HEK293T (cell line): ENCODE data around the gene OR52N4.

Experiments used
- CTCF ChIA-PET: fragments of 350-600 bp; formaldehyde crosslinking; extraction: SDS; loops from one replicate; lab custom pipeline; 2021; ENCODE audit warnings: antibody characterized with exemption, inconsistent platforms; lab: Yijun Ruan, JAX
- POLR2A ChIA-PET: fragments of 350-600 bp; formaldehyde crosslinking; extraction: SDS; loops from one replicate; lab custom pipeline; 2020; ENCODE audit warnings: antibody characterized with exemption, inconsistent platforms; lab: Yijun Ruan, JAX
- DNase-seq: peaks from one replicate; pipeline ENCODE4 v3.0.0; 2012; ENCODE audit warnings: mixed read lengths; ENCODE audit errors: extremely low spot score
- ARNT ChIP-seq: fragments of 450-650 bp; IDR thresholded peaks from 2 replicates; pipeline ENCODE4 v1.6.1; 2017; ENCODE audit warnings: mild to moderate bottlenecking
- BHLHE40 ChIP-seq: fragments of 450-650 bp; IDR thresholded peaks from 2 replicates; pipeline ENCODE4 v1.6.1; 2016; ENCODE audit warnings: mild to moderate bottlenecking, moderate library complexity, borderline replicate concordance
- CTBP1 ChIP-seq: fragments of 450-650 bp; IDR thresholded peaks from 2 replicates; pipeline ENCODE4 v1.6.1; 2016; ENCODE audit warnings: borderline replicate concordance
- ELF4 ChIP-seq: fragments of 450-650 bp; IDR thresholded peaks from 2 replicates; pipeline ENCODE4 v1.6.1; 2017; ENCODE audit warnings: antibody characterized with exemption
- FOXA1 ChIP-seq: fragments of 450-650 bp; IDR thresholded peaks from 2 replicates; pipeline ENCODE4 v1.6.1; 2016; ENCODE audit warnings: mild to moderate bottlenecking
- FOXK2 ChIP-seq: fragments of 450-650 bp; IDR thresholded peaks from 2 replicates; pipeline ENCODE4 v1.6.1; 2016; ENCODE audit warnings: mild to moderate bottlenecking
- FOXM1 ChIP-seq: fragments of 450-650 bp; IDR thresholded peaks from 2 replicates; pipeline ENCODE4 v1.6.1; 2017; ENCODE audit warnings: mild to moderate bottlenecking, borderline replicate concordance
- HDGF ChIP-seq: fragments of 450-650 bp; IDR thresholded peaks from 2 replicates; pipeline ENCODE4 v1.6.1; 2017; ENCODE audit warnings: antibody characterized with exemption, borderline replicate concordance
- L3MBTL2 ChIP-seq: fragments of 450-650 bp; conservative IDR thresholded peaks from 2 replicates; pipeline ENCODE4 v1.6.1; 2016; ENCODE audit warnings: mild to moderate bottlenecking
- LEF1 ChIP-seq: fragments of 450-650 bp; IDR thresholded peaks from 2 replicates; pipeline ENCODE4 v1.6.1; 2017; ENCODE audit warnings: mild to moderate bottlenecking, borderline replicate concordance
- NFRKB ChIP-seq: fragments of 450-650 bp; IDR thresholded peaks from 2 replicates; pipeline ENCODE4 v1.6.1; 2016; ENCODE audit warnings: mild to moderate bottlenecking, moderate library complexity
- SP1 ChIP-seq: fragments of 450-650 bp; IDR thresholded peaks from 2 replicates; pipeline ENCODE4 v1.6.1; 2017
- SUZ12 ChIP-seq: fragments of 450-650 bp; IDR thresholded peaks from 2 replicates; pipeline ENCODE4 v1.6.1; 2016; ENCODE audit warnings: mild to moderate bottlenecking
- TARDBP ChIP-seq: fragments of 450-650 bp; IDR thresholded peaks from 2 replicates; pipeline ENCODE4 v1.6.1; 2016
- ZNF384 ChIP-seq: fragments of 450-650 bp; IDR thresholded peaks from 2 replicates; pipeline ENCODE4 v1.6.1; 2016
- TF ChIP-seq, protein P1 (sequence below): fragments of 450-650 bp; IDR thresholded peaks from 2 replicates; pipeline ENCODE4 v1.6.1; 2016

The OR52N4 gene

GRCh38 chr11:5726351-5726750, 27.7 kb upstream of the OR52N4 start:
- DNase-seq: no peak
- TF ChIP-seq FOXK2 (no peak), HDGF (no peak), L3MBTL2 (no peak), FOXM1 (no peak), TARDBP (no peak), LEF1 (no peak), CTBP1 (no peak), SP1 (no peak)
- TF ChIP-seq, protein P1, sequence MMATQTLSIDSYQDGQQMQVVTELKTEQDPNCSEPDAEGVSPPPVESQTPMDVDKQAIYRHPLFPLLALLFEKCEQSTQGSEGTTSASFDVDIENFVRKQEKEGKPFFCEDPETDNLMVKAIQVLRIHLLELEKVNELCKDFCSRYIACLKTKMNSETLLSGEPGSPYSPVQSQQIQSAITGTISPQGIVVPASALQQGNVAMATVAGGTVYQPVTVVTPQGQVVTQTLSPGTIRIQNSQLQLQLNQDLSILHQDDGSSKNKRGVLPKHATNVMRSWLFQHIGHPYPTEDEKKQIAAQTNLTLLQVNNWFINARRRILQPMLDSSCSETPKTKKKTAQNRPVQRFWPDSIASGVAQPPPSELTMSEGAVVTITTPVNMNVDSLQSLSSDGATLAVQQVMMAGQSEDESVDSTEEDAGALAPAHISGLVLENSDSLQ: no peak
- ChIA-PET CTCF (no interaction called here), POLR2A (interaction anchor here (0.7 kb wide), 1 partner anchor 241 kb away, joined by 3 read pairs; no protein-coding TSS in a partner anchor)

DNA sequence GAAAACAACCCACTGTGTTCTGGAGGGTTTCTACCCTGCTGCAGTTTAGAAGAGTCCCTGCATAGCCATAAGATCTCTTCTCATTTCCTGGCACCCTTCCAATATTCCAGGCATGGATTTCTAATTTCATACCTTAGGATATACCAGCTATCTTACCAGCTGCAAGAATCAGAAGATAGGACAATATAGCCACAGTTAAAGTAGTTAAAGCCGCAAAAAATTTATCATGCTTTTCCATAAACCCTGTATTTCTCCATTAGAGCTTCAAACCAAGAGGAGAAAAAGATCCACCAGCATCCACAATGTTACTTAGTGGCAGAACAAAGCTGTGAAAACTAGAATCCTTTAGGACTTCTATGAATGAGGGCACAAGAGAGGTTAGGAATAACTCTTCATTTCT, 26.4 kb upstream of the OR52N4 start:
- POLR2A ChIA-PET: no interaction called here
- CTCF ChIA-PET: no interaction called here

DNA sequence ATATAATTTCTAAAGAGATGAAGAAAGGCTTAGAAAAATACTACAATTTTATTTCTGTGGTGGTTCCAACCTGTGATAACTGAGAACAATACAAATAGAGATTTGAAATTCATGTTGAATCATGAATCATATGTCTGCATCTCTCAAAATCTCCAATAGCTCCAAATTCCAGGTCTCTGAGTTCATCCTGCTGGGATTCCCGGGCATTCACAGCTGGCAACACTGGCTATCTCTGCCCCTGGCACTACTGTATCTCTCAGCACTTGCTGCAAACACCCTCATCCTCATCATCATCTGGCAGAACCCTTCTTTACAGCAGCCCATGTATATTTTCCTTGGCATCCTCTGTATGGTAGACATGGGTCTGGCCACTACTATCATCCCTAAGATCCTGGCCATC, 17.6 kb upstream of the OR52N4 start, which contains the start of gene OR56B1:
OR56B1 (plus strand) TSS at position 53 of the 400 bp plus-strand sequence; CDS start at position 122, 69 bp downstream.
- POLR2A ChIA-PET: no interaction called here
- CTCF ChIA-PET: no interaction called here
- TF ChIP-seq SUZ12: no peak
- TF ChIP-seq CTBP1: no peak
- no peak for TF ChIP-seq FOXK2
- no peak for DNase-seq

More for the DNA sequence above, 26.4 kb upstream of the OR52N4 start:
- DNase-seq: no peak
- no peak for TF ChIP-seq SUZ12
- TF ChIP-seq ELF4: no peak

- no peak for DNase-seq
- CTCF ChIA-PET: no interaction called here
- TF ChIP-seq, protein P1: no peak
- no peak for TF ChIP-seq L3MBTL2
- no peak for TF ChIP-seq FOXM1
- no peak for TF ChIP-seq ARNT
- TF ChIP-seq ZNF384: no peak
- no peak for TF ChIP-seq FOXA1
- no peak for TF ChIP-seq LEF1
- TF ChIP-seq SUZ12: no peak
- TF ChIP-seq TARDBP: no peak
- TF ChIP-seq ELF4: no peak
- TF ChIP-seq CTBP1: no peak
- no peak for TF ChIP-seq BHLHE40
- TF ChIP-seq SP1: no peak
- no peak for TF ChIP-seq NFRKB
- no peak for TF ChIP-seq HDGF
- TF ChIP-seq FOXK2: no peak
- POLR2A ChIA-PET: no interaction called here
Observed at GRCh38 chr11:5737091-5737490, 17.0 kb upstream of the OR52N4 start.

DNA sequence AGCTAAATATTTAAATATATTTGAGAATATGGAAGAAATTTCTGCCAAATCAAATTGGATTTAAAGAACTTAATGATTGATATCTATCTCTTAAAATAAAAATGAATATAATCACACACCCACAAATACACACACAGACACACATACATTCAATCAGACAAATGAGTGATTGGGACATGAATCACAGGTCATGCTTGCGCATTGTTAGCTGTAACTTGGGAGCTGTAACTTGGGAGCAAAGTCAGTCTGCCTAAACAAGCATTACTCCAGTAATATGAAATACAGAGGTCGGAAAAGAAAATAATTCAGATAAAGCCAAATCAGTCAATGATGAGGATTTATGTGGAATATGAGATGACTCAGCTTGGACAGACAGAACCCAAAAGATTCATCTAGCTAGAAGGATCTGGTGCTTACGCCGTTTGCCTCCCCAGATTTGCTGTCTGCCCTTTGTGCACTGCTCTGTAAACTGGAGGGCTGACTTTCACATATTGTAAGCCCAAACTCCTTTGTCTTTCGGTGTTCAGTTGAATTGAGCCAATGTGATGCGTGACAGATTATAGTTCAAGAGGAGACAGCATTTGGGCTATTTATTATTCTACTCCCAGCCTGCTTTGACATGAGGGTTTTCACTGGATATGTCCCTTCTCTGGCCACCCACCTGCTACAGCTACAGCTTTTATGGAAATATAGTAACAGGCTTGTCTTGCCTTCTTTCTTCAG, 16.2 kb upstream of the OR52N4 start:
- DNase-seq: no peak
- TF ChIP-seq FOXA1 (no peak), CTBP1 (no peak), FOXM1 (no peak), SP1 (no peak), TARDBP (no peak), HDGF (no peak), ARNT (no peak), NFRKB (no peak), ZNF384 (no peak), FOXK2 (no peak)
- TF ChIP-seq, protein P1: no peak
- ChIA-PET POLR2A (no interaction called here), CTCF (no interaction called here)

DNA sequence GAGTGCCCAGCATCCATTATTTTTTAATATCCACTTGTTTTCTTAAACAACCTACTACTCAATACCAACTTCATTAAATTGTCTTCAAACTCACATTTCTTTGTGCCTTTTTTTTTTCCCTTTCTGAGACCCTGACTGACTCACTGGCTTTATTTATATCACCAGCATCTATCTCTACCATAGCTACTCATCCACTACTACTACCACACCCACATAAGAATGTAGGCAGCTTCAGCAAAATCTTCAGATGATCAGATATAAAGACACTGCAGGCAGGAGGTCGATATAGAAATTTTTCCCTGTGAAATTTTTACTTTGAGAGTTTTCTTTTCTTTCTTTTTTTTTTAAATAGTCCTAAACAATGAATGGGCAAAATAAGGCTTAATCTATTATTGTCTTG, 15.6 kb upstream of the OR52N4 start:
- no peak for DNase-seq
- CTCF ChIA-PET: no interaction called here
- TF ChIP-seq FOXA1 (no peak), HDGF (no peak), TARDBP (no peak), ARNT (no peak), SUZ12 (no peak), FOXK2 (no peak), ZNF384 (no peak), LEF1 (no peak), FOXM1 (no peak), NFRKB (no peak), CTBP1 (no peak), BHLHE40 (no peak), L3MBTL2 (no peak), ELF4 (no peak)
- POLR2A ChIA-PET: no interaction called here

DNA sequence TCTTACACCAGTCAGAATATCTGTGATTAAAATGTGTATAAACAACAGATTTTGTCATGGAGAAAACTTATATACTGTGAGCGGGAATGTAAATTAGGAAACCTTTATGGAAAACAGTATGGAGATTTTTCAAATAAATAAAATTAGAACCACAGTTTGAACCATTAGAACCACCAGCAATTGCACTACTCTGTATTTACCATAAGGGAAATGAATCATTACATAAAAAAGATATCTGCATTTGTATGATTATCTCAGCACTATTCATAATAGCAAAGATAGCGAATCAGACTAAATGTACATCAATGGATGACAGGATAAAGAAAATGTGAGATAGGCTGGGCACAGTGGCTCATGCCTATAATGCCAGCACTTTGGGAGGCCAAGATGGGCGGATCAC, 7.4 kb upstream of the OR52N4 start:
- CTCF ChIA-PET: no interaction called here

More for the DNA sequence above, 7.4 kb upstream of the OR52N4 start:
- POLR2A ChIA-PET: no interaction called here
- TF ChIP-seq L3MBTL2 (no peak), FOXM1 (no peak), SP1 (no peak), NFRKB (no peak), FOXK2 (no peak), ELF4 (no peak), CTBP1 (no peak), SUZ12 (no peak), HDGF (no peak)
- TF ChIP-seq, protein P1: no peak
- no peak for DNase-seq
